ENCODE data around the gene BEST1.
"Not testable (repeated sequence)": the region's sequence is repeated elsewhere in the genome, so short reads cannot be mapped to it uniquely, and the experiment has no call there.

The BEST1 gene

GRCh38 chr11:61946894-61947293 lies 3.3 kb upstream of the BEST1 start:
- no peak for DNase-seq (ENCODE audit: low read depth, low spot score)
- H3K27ac ChIP-seq = no peak overlapping the region

- DNase-seq (ENCODE audit: low read depth, low spot score) = no peak
- H3K27ac ChIP-seq = no peak overlapping the region
These were observed 2.5 kb upstream of the BEST1 start for GRCh38 chr11:61947486-61948210.

GRCh38 chr11:61948505-61948904 lies 1.6 kb upstream of the BEST1 start:
- DNase-seq (ENCODE audit: low read depth, low spot score) = no peak
- no peak overlapping the region for H3K27ac ChIP-seq

GRCh38 chr11:61949169-61950034 lies 749 bp upstream of the BEST1 start:
- DNase-seq (ENCODE audit: low read depth, low spot score) = no peak
- H3K27ac ChIP-seq = peak overlapping the region; percentile 49

- H3K27ac ChIP-seq = no peak overlapping the region
- DNase-seq (ENCODE audit: low read depth, low spot score) = no peak
These were observed 1.5 kb downstream of the BEST1 start for GRCh38 chr11:61951484-61952135.

- DNase-seq (ENCODE audit: low read depth, low spot score) = no peak
- no peak overlapping the region for H3K27ac ChIP-seq
These were observed 2.7 kb downstream of the BEST1 start for GRCh38 chr11:61952882-61953281.

GRCh38 chr11:61953632-61954031 lies 3.5 kb downstream of the BEST1 start:
- DNase-seq (ENCODE audit: low read depth, low spot score); H3K27ac ChIP-seq: not testable (repeated sequence)

- no peak for DNase-seq (ENCODE audit: low read depth, low spot score)
- peak overlapping the region; percentile 40 for H3K27ac ChIP-seq
These were observed 4.1 kb downstream of the BEST1 start for GRCh38 chr11:61954106-61954850.

GRCh38 chr11:61954851-61955421 lies 4.8 kb downstream of the BEST1 start:
- no peak for DNase-seq (ENCODE audit: low read depth, low spot score)
- H3K27ac ChIP-seq = peak overlapping the region; percentile 40

GRCh38 chr11:61955422-61956135 lies 5.4 kb downstream of the BEST1 start:
- DNase-seq (ENCODE audit: low read depth, low spot score) = no peak

GRCh38 chr11:61956191-61957020 lies 6.3 kb downstream of the BEST1 start:
- DNase-seq (ENCODE audit: low read depth, low spot score) = no peak
- H3K27ac ChIP-seq = no peak overlapping the region

More at GRCh38 chr11:61955422-61956135, 5.4 kb downstream of the BEST1 start:
- H3K27ac ChIP-seq = peak overlapping the region; percentile 40

- H3K27ac ChIP-seq = no peak overlapping the region
- no peak for DNase-seq (ENCODE audit: low read depth, low spot score)
These were observed 7.0 kb downstream of the BEST1 start for GRCh38 chr11:61957021-61957770.

- H3K27ac ChIP-seq = peak overlapping the region; percentile 69
- no peak for DNase-seq (ENCODE audit: low read depth, low spot score)
These were observed 8.4 kb downstream of the BEST1 start for GRCh38 chr11:61958590-61958989.

GRCh38 chr11:61959114-61959513 lies 9.0 kb downstream of the BEST1 start:
- no peak for DNase-seq (ENCODE audit: low read depth, low spot score)
- H3K27ac ChIP-seq = peak overlapping the region; percentile 69

GRCh38 chr11:61959678-61960077 lies 9.5 kb downstream of the BEST1 start:
- H3K27ac ChIP-seq = peak overlapping the region; percentile 69
- no peak for DNase-seq (ENCODE audit: low read depth, low spot score)

- H3K27ac ChIP-seq = no peak overlapping the region
- no peak for DNase-seq (ENCODE audit: low read depth, low spot score)
These were observed 10.4 kb downstream of the BEST1 start for GRCh38 chr11:61960532-61960931.

- DNase-seq (ENCODE audit: low read depth, low spot score) = no peak
- peak overlapping the region; percentile 99 for H3K27ac ChIP-seq
These were observed 11.5 kb downstream of the BEST1 start for GRCh38 chr11:61961570-61962212.

Measured in epithelial cell of prostate (primary cell).